ENCODE measurements around the gene BPIFB3. TPM values are rescaled to one million over a fixed set of nuclear protein-coding genes. Genes with fewer than 3 reads are reported as not detected.
A peak's percentile ranks its signal among the peaks of the same experiment; 100 is the strongest.

BPIFB3 gene
- total and polyA plus RNA-seq, 2 of the 13 experiments (the other 11 are each of a cell fraction or from before 2014, with no cell fraction given): 0.09 TPM; not detected in 1

DNA sequence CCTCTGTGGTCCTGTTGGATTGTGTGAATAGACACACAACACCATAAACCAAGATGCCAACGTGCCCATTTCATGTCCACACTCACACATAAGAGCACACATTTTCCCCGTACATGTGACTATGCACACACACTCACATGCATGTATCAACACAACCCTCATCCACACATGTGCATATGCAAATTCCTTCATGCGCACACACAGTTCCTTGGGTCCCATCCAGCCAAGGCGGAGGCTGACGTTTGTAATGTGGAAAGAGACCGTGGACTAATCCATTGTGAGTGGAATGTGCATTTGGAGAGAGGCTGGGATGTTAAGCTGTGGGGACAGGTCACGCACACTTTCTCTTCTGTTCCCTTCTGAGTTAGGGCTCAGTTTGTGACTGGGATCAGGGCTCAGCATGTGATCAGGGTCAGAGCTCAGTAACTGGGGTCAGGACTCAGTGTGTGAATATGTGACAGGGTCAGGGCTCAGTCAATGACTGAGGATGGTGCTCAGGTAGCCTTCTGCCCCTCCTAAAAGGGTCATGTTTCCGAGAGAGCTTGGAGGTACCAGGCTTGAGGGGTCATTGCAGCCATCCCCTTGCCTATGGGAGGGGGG is 46.8 kb upstream of the BPIFB3 start (continued):
- TF ChIP-seq, protein P1, sequence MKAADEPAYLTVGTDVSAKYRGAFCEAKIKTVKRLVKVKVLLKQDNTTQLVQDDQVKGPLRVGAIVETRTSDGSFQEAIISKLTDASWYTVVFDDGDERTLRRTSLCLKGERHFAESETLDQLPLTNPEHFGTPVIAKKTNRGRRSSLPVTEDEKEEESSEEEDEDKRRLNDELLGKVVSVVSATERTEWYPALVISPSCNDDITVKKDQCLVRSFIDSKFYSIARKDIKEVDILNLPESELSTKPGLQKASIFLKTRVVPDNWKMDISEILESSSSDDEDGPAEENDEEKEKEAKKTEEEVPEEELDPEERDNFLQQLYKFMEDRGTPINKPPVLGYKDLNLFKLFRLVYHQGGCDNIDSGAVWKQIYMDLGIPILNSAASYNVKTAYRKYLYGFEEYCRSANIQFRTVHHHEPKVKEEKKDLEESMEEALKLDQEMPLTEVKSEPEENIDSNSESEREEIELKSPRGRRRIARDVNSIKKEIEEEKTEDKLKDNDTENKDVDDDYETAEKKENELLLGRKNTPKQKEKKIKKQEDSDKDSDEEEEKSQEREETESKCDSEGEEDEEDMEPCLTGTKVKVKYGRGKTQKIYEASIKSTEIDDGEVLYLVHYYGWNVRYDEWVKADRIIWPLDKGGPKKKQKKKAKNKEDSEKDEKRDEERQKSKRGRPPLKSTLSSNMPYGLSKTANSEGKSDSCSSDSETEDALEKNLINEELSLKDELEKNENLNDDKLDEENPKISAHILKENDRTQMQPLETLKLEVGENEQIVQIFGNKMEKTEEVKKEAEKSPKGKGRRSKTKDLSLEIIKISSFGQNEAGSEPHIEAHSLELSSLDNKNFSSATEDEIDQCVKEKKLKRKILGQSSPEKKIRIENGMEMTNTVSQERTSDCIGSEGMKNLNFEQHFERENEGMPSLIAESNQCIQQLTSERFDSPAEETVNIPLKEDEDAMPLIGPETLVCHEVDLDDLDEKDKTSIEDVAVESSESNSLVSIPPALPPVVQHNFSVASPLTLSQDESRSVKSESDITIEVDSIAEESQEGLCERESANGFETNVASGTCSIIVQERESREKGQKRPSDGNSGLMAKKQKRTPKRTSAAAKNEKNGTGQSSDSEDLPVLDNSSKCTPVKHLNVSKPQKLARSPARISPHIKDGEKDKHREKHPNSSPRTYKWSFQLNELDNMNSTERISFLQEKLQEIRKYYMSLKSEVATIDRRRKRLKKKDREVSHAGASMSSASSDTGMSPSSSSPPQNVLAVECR (CRISPR knock-in tag; IDR thresholded peaks at IDR 0.05; ENCODE audit: borderline replicate concordance): no peak; the same call in 1 of the 2 replicates
- no peak for TF ChIP-seq AFF4 (CRISPR knock-in tag; IDR thresholded peaks at IDR 0.05)
- TF ChIP-seq PPARG (CRISPR knock-in tag; conservative IDR thresholded peaks at IDR 0.05): no peak
- TF ChIP-seq ZNF607 (CRISPR knock-in tag; IDR thresholded peaks at IDR 0.05; ENCODE audit: borderline replicate concordance): no peak
- peak; percentile 94; the same call in 1 of the 2 replicates for TF ChIP-seq ZC3H4 (CRISPR knock-in tag; IDR thresholded peaks at IDR 0.05; ENCODE audit: borderline replicate concordance)
- TF ChIP-seq PHF5A (CRISPR knock-in tag; IDR thresholded peaks at IDR 0.05; ENCODE audit: low read depth, unreplicated experiment): no peak
- no peak for TF ChIP-seq ZNF260 (CRISPR knock-in tag; IDR thresholded peaks at IDR 0.05; ENCODE audit: borderline replicate concordance, low read depth)
- TF ChIP-seq KDM3A (CRISPR knock-in tag; IDR thresholded peaks at IDR 0.05; ENCODE audit: low read depth): no peak
- TF ChIP-seq PAWR (CRISPR knock-in tag; IDR thresholded peaks at IDR 0.05; ENCODE audit: borderline replicate concordance): no peak
- TF ChIP-seq, protein P2, sequence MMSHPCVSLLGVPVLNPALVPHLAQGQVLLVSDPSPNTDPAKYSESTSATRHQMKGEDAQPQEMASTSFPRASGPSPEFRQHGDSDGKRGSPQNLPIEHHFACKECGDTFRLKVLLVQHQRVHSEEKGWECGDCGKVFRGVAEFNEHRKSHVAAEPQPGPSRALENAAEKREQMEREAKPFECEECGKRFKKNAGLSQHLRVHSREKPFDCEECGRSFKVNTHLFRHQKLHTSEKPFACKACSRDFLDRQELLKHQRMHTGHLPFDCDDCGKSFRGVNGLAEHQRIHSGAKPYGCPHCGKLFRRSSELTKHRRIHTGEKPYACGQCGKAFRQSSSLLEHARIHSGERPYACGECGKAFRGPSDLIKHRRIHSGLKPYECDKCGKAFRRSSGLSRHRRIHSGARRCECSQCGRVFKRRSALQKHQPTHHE (CRISPR knock-in tag; IDR thresholded peaks at IDR 0.05; ENCODE audit: borderline replicate concordance): no peak
- TF ChIP-seq SMAD9 (CRISPR knock-in tag; IDR thresholded peaks at IDR 0.05): 0 out of 2 replicates have a peak, but pooled peaks have one; percentile 26
- TF ChIP-seq ZFX (CRISPR knock-in tag; IDR thresholded peaks at IDR 0.05; ENCODE audit: low read depth): no peak
- TF ChIP-seq, protein P3, sequence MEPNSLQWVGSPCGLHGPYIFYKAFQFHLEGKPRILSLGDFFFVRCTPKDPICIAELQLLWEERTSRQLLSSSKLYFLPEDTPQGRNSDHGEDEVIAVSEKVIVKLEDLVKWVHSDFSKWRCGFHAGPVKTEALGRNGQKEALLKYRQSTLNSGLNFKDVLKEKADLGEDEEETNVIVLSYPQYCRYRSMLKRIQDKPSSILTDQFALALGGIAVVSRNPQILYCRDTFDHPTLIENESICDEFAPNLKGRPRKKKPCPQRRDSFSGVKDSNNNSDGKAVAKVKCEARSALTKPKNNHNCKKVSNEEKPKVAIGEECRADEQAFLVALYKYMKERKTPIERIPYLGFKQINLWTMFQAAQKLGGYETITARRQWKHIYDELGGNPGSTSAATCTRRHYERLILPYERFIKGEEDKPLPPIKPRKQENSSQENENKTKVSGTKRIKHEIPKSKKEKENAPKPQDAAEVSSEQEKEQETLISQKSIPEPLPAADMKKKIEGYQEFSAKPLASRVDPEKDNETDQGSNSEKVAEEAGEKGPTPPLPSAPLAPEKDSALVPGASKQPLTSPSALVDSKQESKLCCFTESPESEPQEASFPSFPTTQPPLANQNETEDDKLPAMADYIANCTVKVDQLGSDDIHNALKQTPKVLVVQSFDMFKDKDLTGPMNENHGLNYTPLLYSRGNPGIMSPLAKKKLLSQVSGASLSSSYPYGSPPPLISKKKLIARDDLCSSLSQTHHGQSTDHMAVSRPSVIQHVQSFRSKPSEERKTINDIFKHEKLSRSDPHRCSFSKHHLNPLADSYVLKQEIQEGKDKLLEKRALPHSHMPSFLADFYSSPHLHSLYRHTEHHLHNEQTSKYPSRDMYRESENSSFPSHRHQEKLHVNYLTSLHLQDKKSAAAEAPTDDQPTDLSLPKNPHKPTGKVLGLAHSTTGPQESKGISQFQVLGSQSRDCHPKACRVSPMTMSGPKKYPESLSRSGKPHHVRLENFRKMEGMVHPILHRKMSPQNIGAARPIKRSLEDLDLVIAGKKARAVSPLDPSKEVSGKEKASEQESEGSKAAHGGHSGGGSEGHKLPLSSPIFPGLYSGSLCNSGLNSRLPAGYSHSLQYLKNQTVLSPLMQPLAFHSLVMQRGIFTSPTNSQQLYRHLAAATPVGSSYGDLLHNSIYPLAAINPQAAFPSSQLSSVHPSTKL (CRISPR knock-in tag; IDR thresholded peaks at IDR 0.05): no peak
- TF ChIP-seq ZNF549 (CRISPR knock-in tag; IDR thresholded peaks at IDR 0.05): no peak
